HCT116 (cell line): ENCODE results near the gene IGSF21.

Source experiments
- CTCF ChIP-seq, 3 experiments: fragments of 200-600 bp in 1 of 3; sonication (generic) in 1 of 3; IDR thresholded peaks in 2 of 3; conservative IDR thresholded peaks in 1 of 3; 2 replicates each; pipeline ENCODE4 v1.5.1; 2012 to 2017; ENCODE audit warnings: low read depth in 2 of 3, low read length in 2 of 3, antibody characterized with exemption in 1 of 3, borderline replicate concordance in 1 of 3, control low read depth in 1 of 3, mild to moderate bottlenecking in 1 of 3, mixed read lengths in 1 of 3, mixed run types in 1 of 3, moderate library complexity in 1 of 3; ENCODE audit not compliant: insufficient read depth in 1 of 3
- EZH2 ChIP-seq: fragments of 200-600 bp; sonication (generic); IDR thresholded peaks from 2 replicates; pipeline ENCODE4 v1.6.1; 2017; ENCODE audit warnings: antibody characterized with exemption, mixed run types
- POLR2A ChIP-seq: IDR thresholded peaks from 2 replicates; pipeline ENCODE4 v1.7.0; 2011; ENCODE audit warnings: borderline replicate concordance; ENCODE audit not compliant: insufficient read depth, insufficient read length; ENCODE audit errors: extremely low read depth
- POLR2AphosphoS5 ChIP-seq: IDR thresholded peaks from 2 replicates; pipeline ENCODE4 v1.6.1; 2011; ENCODE audit warnings: mild to moderate bottlenecking, low read depth, low read length, moderate library complexity
- SP1 ChIP-seq: IDR thresholded peaks from 2 replicates; pipeline ENCODE4 v1.6.1; 2012; ENCODE audit warnings: low read depth

GRCh38 chr1:18126616-18127015 is 19.0 kb downstream of the IGSF21 start:
- TF ChIP-seq EZH2 (no peak), POLR2A (no peak), POLR2AphosphoS5 (no peak), SP1 (no peak), CTCF (IDR thresholded peaks at IDR 0.05 in 2 of 3, conservative IDR thresholded peaks at IDR 0.05 in 1 of 3; ENCODE audit: borderline replicate concordance in 1 of 3, insufficient read depth in 1 of 3, low read depth in 2 of 3, low read length in 2 of 3) (no peak)
